LNCAP (cell line): ENCODE measurements around the gene SLC39A11.

Experiments used
- TF ChIP-seq, protein P1 (sequence below): fragments of 450-650 bp; IDR thresholded peaks from 2 replicates; pipeline ENCODE4 v1.5.1; 2017; ENCODE audit warnings: mild to moderate bottlenecking

Gene SLC39A11

DNA sequence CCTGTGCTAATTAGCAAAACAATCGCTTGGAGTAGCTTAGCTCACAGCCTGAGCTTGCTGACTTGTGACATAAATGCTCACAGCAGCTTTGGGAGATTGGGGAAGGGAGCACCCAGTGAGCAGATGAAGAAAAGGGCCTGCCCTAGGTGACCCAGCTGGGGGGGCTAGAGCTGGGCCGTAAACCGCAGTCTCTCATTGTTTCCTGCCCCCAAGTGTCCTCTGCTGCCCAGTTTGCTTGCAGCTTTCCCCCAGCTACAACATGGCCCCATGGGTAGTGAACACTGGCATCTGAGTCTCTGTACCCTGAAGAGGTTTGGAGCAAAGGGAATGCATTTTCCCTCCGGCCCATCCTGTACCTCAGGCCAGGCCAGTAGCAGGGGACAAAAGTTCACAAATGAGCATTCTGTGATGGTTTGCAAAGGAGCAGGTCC, 349.4 kb downstream of the SLC39A11 start:
- TF ChIP-seq, protein P1, sequence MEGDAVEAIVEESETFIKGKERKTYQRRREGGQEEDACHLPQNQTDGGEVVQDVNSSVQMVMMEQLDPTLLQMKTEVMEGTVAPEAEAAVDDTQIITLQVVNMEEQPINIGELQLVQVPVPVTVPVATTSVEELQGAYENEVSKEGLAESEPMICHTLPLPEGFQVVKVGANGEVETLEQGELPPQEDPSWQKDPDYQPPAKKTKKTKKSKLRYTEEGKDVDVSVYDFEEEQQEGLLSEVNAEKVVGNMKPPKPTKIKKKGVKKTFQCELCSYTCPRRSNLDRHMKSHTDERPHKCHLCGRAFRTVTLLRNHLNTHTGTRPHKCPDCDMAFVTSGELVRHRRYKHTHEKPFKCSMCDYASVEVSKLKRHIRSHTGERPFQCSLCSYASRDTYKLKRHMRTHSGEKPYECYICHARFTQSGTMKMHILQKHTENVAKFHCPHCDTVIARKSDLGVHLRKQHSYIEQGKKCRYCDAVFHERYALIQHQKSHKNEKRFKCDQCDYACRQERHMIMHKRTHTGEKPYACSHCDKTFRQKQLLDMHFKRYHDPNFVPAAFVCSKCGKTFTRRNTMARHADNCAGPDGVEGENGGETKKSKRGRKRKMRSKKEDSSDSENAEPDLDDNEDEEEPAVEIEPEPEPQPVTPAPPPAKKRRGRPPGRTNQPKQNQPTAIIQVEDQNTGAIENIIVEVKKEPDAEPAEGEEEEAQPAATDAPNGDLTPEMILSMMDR = no peak

DNA sequence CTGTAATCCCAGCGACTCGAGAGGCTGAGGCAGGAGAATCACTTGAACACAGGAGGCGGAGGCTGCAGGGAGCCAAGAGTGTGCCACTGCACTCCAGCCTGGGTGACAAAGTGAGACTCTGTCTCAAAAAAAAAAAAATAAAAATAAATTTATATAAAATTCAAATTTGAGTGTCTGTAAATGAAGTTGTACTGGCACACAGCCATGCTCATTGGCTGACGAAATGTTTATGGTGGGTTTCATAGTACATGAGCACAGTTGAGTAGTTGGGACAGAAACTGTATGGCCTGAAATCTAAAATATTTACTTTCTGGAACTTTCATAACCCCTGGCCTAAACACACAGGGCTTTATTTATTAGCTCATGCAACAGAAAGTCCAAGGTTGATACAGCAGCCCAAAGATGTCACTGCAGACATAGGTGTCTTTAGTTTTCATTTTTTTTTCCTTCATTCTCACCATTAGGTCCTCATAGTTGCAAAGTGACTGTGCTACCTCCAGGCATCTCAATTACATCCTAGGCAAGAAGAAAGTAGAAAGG, 355.3 kb downstream of the SLC39A11 start:
- TF ChIP-seq, protein P1 = no peak

DNA sequence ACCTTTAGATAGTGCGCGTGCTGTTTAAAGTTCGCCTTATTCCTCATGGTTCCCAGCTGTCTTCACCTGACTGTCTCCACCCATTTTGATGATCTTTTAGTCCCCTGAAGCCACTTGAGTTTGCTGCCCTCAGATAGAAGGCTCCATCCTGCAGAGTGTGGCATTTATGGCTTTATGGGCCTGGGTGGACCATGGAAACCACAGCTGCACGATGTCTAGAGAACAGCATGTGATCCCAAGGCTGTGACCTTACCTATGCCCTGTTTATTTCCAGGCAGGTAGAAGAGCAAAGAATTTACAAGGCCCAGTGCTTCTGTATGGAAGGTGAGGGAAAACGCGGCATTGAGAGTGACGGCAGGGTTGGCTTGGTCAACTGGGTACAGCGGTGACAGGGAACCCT, 356.9 kb downstream of the SLC39A11 start:
- TF ChIP-seq, protein P1 = no peak

DNA sequence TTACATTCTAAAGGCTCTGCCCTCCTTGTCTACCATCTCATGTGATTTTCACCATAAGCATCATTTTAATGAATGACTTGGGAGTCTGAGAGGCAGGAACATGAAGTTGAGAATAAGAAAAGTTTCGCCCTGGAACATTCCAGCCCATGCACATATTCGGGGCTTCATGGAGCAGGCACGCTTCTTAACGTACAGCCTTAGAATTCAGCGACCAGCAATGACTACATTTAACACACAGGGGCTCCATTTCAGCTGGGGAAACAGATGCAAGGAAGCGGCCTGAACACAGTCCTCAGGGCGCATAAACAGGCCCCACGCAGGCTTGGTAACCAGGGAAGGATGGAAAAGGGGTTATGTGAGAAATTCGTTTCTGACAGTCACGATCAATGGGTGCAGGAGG, 357.4 kb downstream of the SLC39A11 start:
- TF ChIP-seq, protein P1 = no peak

DNA sequence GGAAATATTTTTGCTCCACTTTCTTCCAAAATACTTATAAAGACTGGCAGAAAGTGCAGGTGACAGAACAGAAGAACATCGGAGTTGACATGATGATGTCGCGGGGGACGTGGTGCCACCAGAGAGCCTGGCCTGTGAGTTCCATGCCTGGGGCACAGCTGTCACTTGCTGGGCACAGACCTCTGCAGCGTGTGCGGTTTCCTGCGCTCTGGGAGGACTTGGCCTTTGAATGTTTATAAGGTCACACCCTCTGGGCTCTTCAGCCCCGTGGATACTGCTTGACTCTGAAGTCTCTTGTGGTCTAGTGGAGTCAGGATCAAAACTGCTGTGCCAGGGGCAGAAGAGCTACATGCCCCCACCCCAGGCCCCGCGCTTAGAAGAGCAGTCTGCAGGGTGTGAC, 357.9 kb downstream of the SLC39A11 start:
- TF ChIP-seq, protein P1 = no peak

DNA sequence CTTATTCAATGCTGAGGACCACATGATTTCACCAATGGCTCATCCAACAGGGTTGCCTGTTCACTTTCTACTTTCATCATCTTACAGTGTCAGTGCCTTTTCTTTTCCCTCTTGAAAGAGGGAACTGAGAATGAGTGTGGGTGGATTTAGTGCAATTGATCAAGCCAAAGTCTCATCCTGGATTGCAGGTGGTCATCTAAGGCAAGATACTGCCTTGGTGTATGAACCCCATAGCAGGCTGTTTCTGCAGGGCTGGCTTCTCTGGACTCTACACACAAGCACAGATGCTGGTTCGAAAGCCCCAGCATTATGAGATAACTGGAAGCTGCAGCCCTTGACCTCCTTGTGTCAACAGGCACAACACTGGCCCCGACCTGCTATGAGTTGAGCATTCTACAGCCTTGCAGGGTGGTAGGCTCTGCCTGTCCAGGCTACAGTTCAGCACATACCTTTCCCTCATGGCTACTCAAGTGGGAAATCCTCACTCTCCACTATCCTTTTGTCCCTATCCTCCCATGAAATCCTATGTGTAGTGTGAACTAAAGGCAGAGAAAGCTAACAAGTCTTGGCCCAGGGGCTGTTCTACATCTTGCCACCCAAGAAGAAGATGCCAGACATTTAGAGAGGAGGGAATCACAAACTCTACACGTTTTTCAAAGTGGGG, 358.7 kb downstream of the SLC39A11 start:
- TF ChIP-seq, protein P1 = no peak

DNA sequence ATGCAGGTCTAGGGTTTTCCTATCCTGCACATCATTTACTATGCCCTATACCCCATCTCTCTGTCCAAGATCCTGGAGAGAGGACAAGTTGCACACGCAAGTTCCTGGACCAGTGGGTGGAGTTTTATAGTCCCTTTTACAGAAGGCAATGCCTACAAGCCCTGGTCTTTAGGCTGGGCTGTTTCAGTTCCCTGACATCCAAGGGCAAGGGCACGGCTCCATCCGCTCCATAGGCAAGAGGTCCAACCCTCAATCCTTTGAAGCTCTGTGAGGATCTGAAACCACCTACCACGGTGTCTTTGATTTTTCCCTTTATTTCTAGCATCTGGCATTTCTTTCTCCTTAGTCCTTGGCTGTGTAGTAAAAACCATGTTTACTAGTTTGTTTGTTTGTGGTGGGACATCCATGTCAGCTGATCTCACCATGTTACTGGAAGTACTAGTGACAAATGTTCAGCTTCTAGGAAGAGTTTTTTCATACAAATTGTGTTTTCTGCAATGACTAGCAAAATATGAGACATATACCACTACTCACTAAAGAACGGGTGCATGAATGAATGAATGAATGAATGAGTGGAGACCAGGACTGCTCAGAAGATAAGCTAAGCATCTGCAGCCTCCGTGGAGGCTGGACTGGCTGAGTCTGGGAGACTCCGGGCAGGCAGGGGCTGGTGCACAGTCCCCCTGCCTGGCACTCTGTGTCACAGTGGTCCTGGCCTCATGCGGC, 359.4 kb downstream of the SLC39A11 start:
- TF ChIP-seq, protein P1 = no peak
